Measurements from ENCODE around the gene CLUH. TPM values are rescaled to one million over a fixed set of nuclear protein-coding genes. Genes with fewer than 3 reads are reported as not detected.
A peak's percentile ranks its signal among the peaks of the same experiment; 100 is the strongest.

Gene CLUH
- total RNA-seq, 1 donor from 2014 or later = 53.6 TPM

DNA sequence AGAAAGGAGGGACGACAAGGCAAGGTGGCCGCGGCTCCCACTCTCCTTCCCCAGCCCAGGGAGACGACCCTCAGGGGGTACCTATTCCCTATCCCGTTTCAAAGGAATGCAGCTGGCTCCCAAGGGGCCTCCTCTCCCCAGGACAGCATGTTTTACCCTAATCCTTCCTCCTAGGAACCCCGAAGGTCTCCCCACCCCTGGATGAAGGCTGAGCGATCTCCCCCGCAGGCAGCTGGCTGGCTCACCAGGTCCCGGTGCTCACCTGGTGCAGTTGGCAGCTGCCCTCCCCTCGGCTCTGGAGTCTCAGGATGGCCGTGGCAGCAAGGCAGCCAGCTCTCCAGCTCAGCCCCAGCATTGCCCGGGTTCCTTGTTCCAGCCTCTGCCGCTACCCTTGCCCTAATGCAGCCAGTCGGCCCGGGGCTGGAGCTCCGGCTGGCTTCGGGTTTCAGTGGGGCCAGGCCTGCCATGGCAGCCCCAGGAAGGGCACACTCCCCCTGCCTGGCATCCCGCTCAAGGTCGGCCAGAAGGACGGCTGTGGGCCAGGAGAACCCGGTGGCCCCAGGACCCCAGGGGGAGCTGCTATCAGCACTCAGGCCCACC, 4.6 kb downstream of the CLUH start:
- no peak overlapping the region for H3K9ac ChIP-seq (ENCODE audit: low read length)
- H3K9me3 ChIP-seq (ENCODE audit: insufficient read depth, low read depth, low read length) = no peaks in the 10 kb centered on the region
- no peak overlapping the region for H3K4me2 ChIP-seq (ENCODE audit: low read length)
- no peak overlapping the region for H3K4me3 Mint-ChIP-seq (ENCODE audit: unreplicated experiment)
- H3K36me3 Mint-ChIP-seq (ENCODE audit: low read depth, unreplicated experiment) = peaks cover 3% of the 10 kb centered on the region
- H2AFZ ChIP-seq (ENCODE audit: low read depth, low read length) = no peak overlapping the region
- DNase-seq (ENCODE audit: low read depth) (no peak), FAIRE-seq (no peak)
- peaks cover 82% of the 10 kb centered on the region for H3K79me2 ChIP-seq (ENCODE audit: insufficient read depth, low read length)
- H3K9me3 Mint-ChIP-seq (ENCODE audit: unreplicated experiment) = no peaks in the 10 kb centered on the region
- peaks cover 5% of the 10 kb centered on the region for H3K36me3 ChIP-seq (ENCODE audit: insufficient read depth, low read length)
- no peak overlapping the region for H3K27ac ChIP-seq (ENCODE audit: low read depth, low read length)
- H3K27ac Mint-ChIP-seq (ENCODE audit: unreplicated experiment) = peak overlapping the region; percentile 58
- peaks cover 81% of the 10 kb centered on the region for H4K20me1 ChIP-seq (ENCODE audit: insufficient read depth, low read length)
- peaks cover 26% of the 10 kb centered on the region for H3K4me1 ChIP-seq (ENCODE audit: insufficient read depth, low read length)
- no peaks in the 10 kb centered on the region for H3K27me3 Mint-ChIP-seq (ENCODE audit: low read depth, unreplicated experiment)
- H3K4me3 ChIP-seq (ENCODE audit: insufficient read depth, low read depth, low read length) = no peak overlapping the region
- H3K27me3 ChIP-seq (ENCODE audit: insufficient read depth, low read length) = no peaks in the 10 kb centered on the region
- peaks cover 24% of the 10 kb centered on the region for H3K4me1 Mint-ChIP-seq (ENCODE audit: low read depth, unreplicated experiment)
- no peak for TF ChIP-seq EZH2 (IDR thresholded peaks at IDR 0.05; ENCODE audit: insufficient read depth, low read length)
- TF ChIP-seq, protein P1, sequence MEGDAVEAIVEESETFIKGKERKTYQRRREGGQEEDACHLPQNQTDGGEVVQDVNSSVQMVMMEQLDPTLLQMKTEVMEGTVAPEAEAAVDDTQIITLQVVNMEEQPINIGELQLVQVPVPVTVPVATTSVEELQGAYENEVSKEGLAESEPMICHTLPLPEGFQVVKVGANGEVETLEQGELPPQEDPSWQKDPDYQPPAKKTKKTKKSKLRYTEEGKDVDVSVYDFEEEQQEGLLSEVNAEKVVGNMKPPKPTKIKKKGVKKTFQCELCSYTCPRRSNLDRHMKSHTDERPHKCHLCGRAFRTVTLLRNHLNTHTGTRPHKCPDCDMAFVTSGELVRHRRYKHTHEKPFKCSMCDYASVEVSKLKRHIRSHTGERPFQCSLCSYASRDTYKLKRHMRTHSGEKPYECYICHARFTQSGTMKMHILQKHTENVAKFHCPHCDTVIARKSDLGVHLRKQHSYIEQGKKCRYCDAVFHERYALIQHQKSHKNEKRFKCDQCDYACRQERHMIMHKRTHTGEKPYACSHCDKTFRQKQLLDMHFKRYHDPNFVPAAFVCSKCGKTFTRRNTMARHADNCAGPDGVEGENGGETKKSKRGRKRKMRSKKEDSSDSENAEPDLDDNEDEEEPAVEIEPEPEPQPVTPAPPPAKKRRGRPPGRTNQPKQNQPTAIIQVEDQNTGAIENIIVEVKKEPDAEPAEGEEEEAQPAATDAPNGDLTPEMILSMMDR (IDR thresholded peaks at IDR 0.05; ENCODE audit: insufficient read depth, low read depth, low read length) = no peak

DNA sequence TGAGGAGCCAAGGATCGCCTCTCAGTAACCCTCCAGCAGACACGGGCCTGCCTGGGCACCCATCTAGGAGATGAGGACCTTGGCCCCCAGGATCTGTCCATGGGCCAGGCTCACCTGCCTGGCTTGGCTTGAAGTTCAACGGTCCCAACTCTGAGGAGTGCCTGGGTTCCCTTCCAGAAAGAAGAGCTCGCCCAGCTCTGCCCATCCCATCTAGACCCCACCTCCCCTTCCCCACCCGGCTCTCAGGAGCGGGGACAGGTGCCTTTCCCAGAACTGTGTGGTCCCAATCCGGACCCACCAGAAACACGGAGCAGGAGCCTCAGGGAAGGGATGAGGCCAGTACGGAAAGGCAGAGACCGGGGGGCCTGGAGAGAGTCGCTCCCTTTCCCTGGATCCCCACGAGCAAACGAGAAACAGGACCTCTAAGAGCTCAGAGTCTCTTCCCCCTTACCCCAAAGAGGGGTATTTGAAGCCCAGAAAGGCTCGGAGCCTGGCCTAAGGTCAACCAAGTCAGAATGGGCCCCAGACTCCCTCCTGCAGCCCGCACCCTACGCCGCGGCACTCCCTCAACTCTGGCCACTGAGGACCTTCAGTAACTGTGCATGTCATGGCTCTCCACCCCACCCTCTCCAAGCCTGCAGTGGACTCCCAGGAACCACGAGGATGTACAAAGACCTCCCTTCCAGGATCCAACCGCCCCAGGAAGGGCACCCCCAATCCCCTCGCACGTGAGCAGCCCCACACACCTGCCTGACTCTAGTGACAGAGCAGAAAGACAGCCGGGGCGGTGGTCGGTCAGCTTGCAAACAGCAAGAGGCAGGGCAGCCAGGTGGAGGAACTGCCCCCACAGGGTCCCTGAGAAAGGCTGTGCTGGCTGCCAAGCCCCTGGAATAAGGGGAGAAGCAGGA, 5.4 kb downstream of the CLUH start:
- Histone ChIP-seq H3K4me1 (ENCODE audit: insufficient read depth, low read length) (peaks cover 25% of the 10 kb centered on the region), H3K9ac (ENCODE audit: low read length) (peak overlapping the region; percentile 60), H3K27me3 (ENCODE audit: insufficient read depth, low read length) (no peaks in the 10 kb centered on the region), H3K36me3 (ENCODE audit: insufficient read depth, low read length) (peaks cover 7% of the 10 kb centered on the region), H3K4me2 (ENCODE audit: low read length) (peak overlapping the region; percentile 47), H3K27ac (ENCODE audit: low read depth, low read length) (no peak overlapping the region), H3K4me3 (ENCODE audit: insufficient read depth, low read depth, low read length) (no peak overlapping the region), H3K9me3 (ENCODE audit: insufficient read depth, low read depth, low read length) (no peaks in the 10 kb centered on the region), H4K20me1 (ENCODE audit: insufficient read depth, low read length) (peaks cover 81% of the 10 kb centered on the region), H2AFZ (ENCODE audit: low read depth, low read length) (no peak overlapping the region), H3K79me2 (ENCODE audit: insufficient read depth, low read length) (peaks cover 76% of the 10 kb centered on the region)
- FAIRE-seq (no peak), DNase-seq (ENCODE audit: low read depth) (no peak)
- H3K4me1 Mint-ChIP-seq (ENCODE audit: low read depth, unreplicated experiment) = peaks cover 24% of the 10 kb centered on the region
- no peak for TF ChIP-seq EZH2 (IDR thresholded peaks at IDR 0.05; ENCODE audit: insufficient read depth, low read length)
- peaks cover 3% of the 10 kb centered on the region for H3K36me3 Mint-ChIP-seq (ENCODE audit: low read depth, unreplicated experiment)
- no peaks in the 10 kb centered on the region for H3K27me3 Mint-ChIP-seq (ENCODE audit: low read depth, unreplicated experiment)
- H3K27ac Mint-ChIP-seq (ENCODE audit: unreplicated experiment) = no peak overlapping the region
- H3K9me3 Mint-ChIP-seq (ENCODE audit: unreplicated experiment) = no peaks in the 10 kb centered on the region
- no peak overlapping the region for H3K4me3 Mint-ChIP-seq (ENCODE audit: unreplicated experiment)

DNA sequence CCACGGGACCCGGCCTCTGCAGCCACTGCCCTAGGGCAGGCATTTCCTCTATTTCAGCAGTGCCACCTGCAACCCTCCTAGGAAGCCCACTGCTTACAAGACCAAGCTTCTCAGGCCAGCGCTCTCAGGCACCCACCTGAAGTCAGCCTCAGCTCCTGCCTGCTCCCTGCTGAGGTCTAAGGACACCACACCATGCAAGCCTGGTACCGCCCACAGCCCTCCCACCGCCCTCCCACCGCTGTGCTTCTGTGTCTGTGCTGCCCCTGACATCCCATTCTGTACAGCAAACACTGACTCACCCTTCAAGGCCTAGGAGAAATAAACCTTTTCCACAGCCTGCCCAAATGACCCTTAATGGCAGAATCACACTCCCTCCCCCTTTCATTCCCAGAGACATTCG, 6.3 kb downstream of the CLUH start:
- H3K27ac Mint-ChIP-seq (ENCODE audit: unreplicated experiment) = peak overlapping the region; percentile 12
- Histone ChIP-seq H3K4me2 (ENCODE audit: low read length) (peak overlapping the region; percentile 47), H4K20me1 (ENCODE audit: insufficient read depth, low read length) (peaks cover 73% of the 10 kb centered on the region), H3K4me1 (ENCODE audit: insufficient read depth, low read length) (peaks cover 16% of the 10 kb centered on the region), H3K27ac (ENCODE audit: low read depth, low read length) (no peak overlapping the region), H3K9ac (ENCODE audit: low read length) (peak overlapping the region; percentile 60), H3K4me3 (ENCODE audit: insufficient read depth, low read depth, low read length) (no peak overlapping the region), H2AFZ (ENCODE audit: low read depth, low read length) (no peak overlapping the region), H3K79me2 (ENCODE audit: insufficient read depth, low read length) (peaks cover 67% of the 10 kb centered on the region), H3K36me3 (ENCODE audit: insufficient read depth, low read length) (peaks cover 7% of the 10 kb centered on the region), H3K9me3 (ENCODE audit: insufficient read depth, low read depth, low read length) (no peaks in the 10 kb centered on the region), H3K27me3 (ENCODE audit: insufficient read depth, low read length) (no peaks in the 10 kb centered on the region)
- FAIRE-seq (no peak), DNase-seq (ENCODE audit: low read depth) (peak; percentile 58)
- TF ChIP-seq, protein P1 (IDR thresholded peaks at IDR 0.05; ENCODE audit: insufficient read depth, low read depth, low read length) = no peak
- TF ChIP-seq EZH2 (IDR thresholded peaks at IDR 0.05; ENCODE audit: insufficient read depth, low read length) = no peak
- H3K4me1 Mint-ChIP-seq (ENCODE audit: low read depth, unreplicated experiment) = peaks cover 22% of the 10 kb centered on the region
- no peaks in the 10 kb centered on the region for H3K9me3 Mint-ChIP-seq (ENCODE audit: unreplicated experiment)
- H3K27me3 Mint-ChIP-seq (ENCODE audit: low read depth, unreplicated experiment) = no peaks in the 10 kb centered on the region
- H3K36me3 Mint-ChIP-seq (ENCODE audit: low read depth, unreplicated experiment) = peaks cover 6% of the 10 kb centered on the region
- H3K4me3 Mint-ChIP-seq (ENCODE audit: unreplicated experiment) = peak overlapping the region; percentile 35

Data from astrocyte (in vitro differentiated cells and primary cell).